Immature natural killer cell (primary cell): Measurements from ENCODE around the gene METAP1D. TPM values are rescaled to one million over a fixed set of nuclear protein-coding genes. Genes with fewer than 3 reads are reported as not detected.
"Not testable (repeated sequence)": the region's sequence is repeated elsewhere in the genome, so short reads cannot be mapped to it uniquely, and the experiment has no call there.

Source experiments
- DNase-seq, 3 donors: peaks; one replicate each; pipeline ENCODE4 v3.0.0; 2022; ENCODE audit warnings: mixed read lengths in 1 of 3
- H3K27ac Mint-ChIP-seq, 6 donors: one replicate each; pipeline ENCODE4 v1.8.0; 2020; ENCODE audit warnings: mixed read lengths in 6 of 6, mild to moderate bottlenecking in 5 of 6, inconsistent platforms in 4 of 6, moderate library complexity in 3 of 6
- H3K27me3 Mint-ChIP-seq, 3 donors: one replicate each; pipeline ENCODE4 v1.8.0; 2020 to 2021; ENCODE audit warnings: low read depth in 3 of 3, mild to moderate bottlenecking in 3 of 3, mixed read lengths in 3 of 3, moderate library complexity in 3 of 3, inconsistent platforms in 1 of 3
- H3K36me3 Mint-ChIP-seq, 3 donors: one replicate each; pipeline ENCODE4 v1.8.0; 2020; ENCODE audit warnings: mixed read lengths in 3 of 3, inconsistent platforms in 2 of 3, mild to moderate bottlenecking in 2 of 3
- H3K4me1 Mint-ChIP-seq, 2 donors: one replicate each; pipeline ENCODE4 v1.8.0; 2020; ENCODE audit warnings: inconsistent platforms in 2 of 2, mild to moderate bottlenecking in 2 of 2, mixed read lengths in 2 of 2, moderate library complexity in 1 of 2
- H3K4me3 Mint-ChIP-seq, 5 donors: one replicate each; pipeline ENCODE4 v1.8.0; 2020; ENCODE audit warnings: mild to moderate bottlenecking in 5 of 5, mixed read lengths in 5 of 5, inconsistent platforms in 3 of 5, moderate library complexity in 3 of 5
- H3K9me3 Mint-ChIP-seq, 6 donors: one replicate each; pipeline ENCODE4 v1.8.0; 2020; ENCODE audit warnings: mild to moderate bottlenecking in 6 of 6, mixed read lengths in 6 of 6, inconsistent platforms in 4 of 6, moderate library complexity in 3 of 6
- polyA plus RNA-seq, 3 donors: library from polyadenylated mRNA; unstranded; fragments of 300-500 nt; fragmentation: Illumina TruSeq; gene quantifications; one replicate each; pipeline ENCODE4 v1.2.3, GENCODE V29; 2021

The METAP1D gene
- polyA plus RNA-seq, 3 donors from 2014 or later: 0.46 to 2.2 TPM; not detected in 1

DNA sequence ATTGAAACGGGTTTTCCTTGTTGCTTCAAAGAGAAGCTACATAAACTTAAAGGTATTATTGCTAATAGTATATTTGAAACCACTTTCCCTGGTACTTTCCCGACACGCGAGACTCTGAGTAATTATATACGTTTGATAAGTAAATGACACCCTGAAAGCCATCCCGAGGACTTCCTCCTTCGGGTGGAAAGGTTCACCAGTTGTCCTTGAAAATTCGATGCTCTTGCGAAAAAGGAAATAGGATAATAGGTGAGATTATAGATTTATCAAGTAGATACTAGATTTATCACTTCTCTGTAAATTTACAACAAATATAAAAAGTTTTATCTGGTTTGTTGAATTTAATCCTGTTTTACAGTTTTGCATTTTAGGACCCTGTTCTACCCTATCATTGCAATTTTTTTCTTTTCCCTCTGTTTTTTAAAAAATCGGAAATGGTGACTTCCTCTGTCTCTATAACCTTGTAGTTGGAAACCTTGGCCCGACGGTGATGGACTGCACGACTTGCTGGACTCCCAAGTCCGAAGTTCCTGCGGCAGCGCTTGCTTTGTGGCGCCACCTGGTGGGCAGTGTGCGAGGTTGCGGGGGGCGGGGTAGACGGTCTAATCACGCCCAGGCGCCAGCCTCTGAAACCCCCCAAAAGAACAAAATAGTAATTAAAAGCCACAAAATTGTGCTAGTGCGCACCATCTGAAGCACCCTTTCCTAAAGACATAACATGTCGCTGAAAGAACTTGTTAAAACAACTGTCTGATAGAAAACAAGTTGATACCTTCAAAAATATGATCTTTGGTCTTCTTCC, 103.9 kb downstream of the METAP1D start:
- Mint-ChIP-seq H3K9me3 (peaks cover 0 to 2% (median 0%) of the 10 kb centered on the region in 6 donors), H3K4me1 (peaks cover 50 to 72% of the 10 kb centered on the region in 2 donors)

GRCh38 chr2:172105471-172106107, 105.8 kb downstream of the METAP1D start:
- no peak overlapping the region for H3K27ac Mint-ChIP-seq
- H3K4me1 Mint-ChIP-seq: peaks cover 51 to 68% of the 10 kb centered on the region in 2 donors
- peaks cover 41 to 81% (median 72%) of the 10 kb centered on the region in 3 donors for H3K27me3 Mint-ChIP-seq

More for the DNA sequence above, 103.9 kb downstream of the METAP1D start:
- Mint-ChIP-seq H3K36me3 (peaks cover 0 to under 1% (median 0%) of the 10 kb centered on the region in 3 donors), H3K4me3 (peak overlapping the region; percentile 77 to 93 (median 88)), H3K27ac (peak overlapping the region in 5 of 6 donors; percentile 12 to 89 (median 85)), H3K27me3 (peaks cover 38 to 85% (median 67%) of the 10 kb centered on the region in 3 donors)
- peak; percentile 66 to 71 (median 70) for DNase-seq

GRCh38 chr2:172106108-172106961, 106.6 kb downstream of the METAP1D start:
- DNase-seq: peak in 2 of 3 donors; percentile 27 to 51
- Mint-ChIP-seq H3K36me3 (no peaks in the 10 kb centered on the region), H3K4me3 (peak overlapping the region in 2 of 5 donors; percentile 14 to 72), H3K27me3 (peaks cover 37 to 79% (median 67%) of the 10 kb centered on the region in 3 donors), H3K9me3 (no peaks in the 10 kb centered on the region), H3K27ac (no peak overlapping the region), H3K4me1 (peaks cover 45 to 60% of the 10 kb centered on the region in 2 donors)

More at GRCh38 chr2:172105471-172106107, 105.8 kb downstream of the METAP1D start:
- Mint-ChIP-seq H3K9me3 (peaks cover 0 to 2% (median 0%) of the 10 kb centered on the region in 6 donors), H3K36me3 (no peaks in the 10 kb centered on the region), H3K4me3 (peak overlapping the region in 1 of 5 donors; percentile 72)
- DNase-seq: no peak

GRCh38 chr2:172107690-172108586, 108.2 kb downstream of the METAP1D start:
- H3K27ac Mint-ChIP-seq: no peak overlapping the region
- no peaks in the 10 kb centered on the region for H3K36me3 Mint-ChIP-seq
- no peaks in the 10 kb centered on the region for H3K9me3 Mint-ChIP-seq
- peak overlapping the region in 3 of 5 donors; percentile 18 to 43 (median 38) for H3K4me3 Mint-ChIP-seq
- peaks cover 33 to 44% of the 10 kb centered on the region in 2 donors for H3K4me1 Mint-ChIP-seq
- DNase-seq: no peak
- H3K27me3 Mint-ChIP-seq: peaks cover 28 to 72% (median 54%) of the 10 kb centered on the region in 3 donors

- Mint-ChIP-seq H3K4me3 (peak overlapping the region in 2 of 5 donors; percentile 5 to 33), H3K27ac (no peak overlapping the region), H3K9me3 (no peaks in the 10 kb centered on the region), H3K36me3 (no peaks in the 10 kb centered on the region), H3K4me1 (peaks cover 26 to 38% of the 10 kb centered on the region in 2 donors), H3K27me3 (peaks cover 24 to 66% (median 53%) of the 10 kb centered on the region in 3 donors)
- DNase-seq: no peak
These were observed 108.8 kb downstream of the METAP1D start for GRCh38 chr2:172108587-172108930.

- H3K27ac Mint-ChIP-seq: peak overlapping the region in 1 of 6 donors; percentile 49
- peaks cover 20 to 29% of the 10 kb centered on the region in 2 donors for H3K4me1 Mint-ChIP-seq
- peaks cover 16 to 57% (median 46%) of the 10 kb centered on the region in 3 donors for H3K27me3 Mint-ChIP-seq
- H3K4me3 Mint-ChIP-seq: peak overlapping the region in 1 of 5 donors; percentile 57
- no peaks in the 10 kb centered on the region for H3K9me3 Mint-ChIP-seq
- H3K36me3 Mint-ChIP-seq: no peaks in the 10 kb centered on the region
- DNase-seq: no peak
These were observed 109.7 kb downstream of the METAP1D start for GRCh38 chr2:172109256-172109987.

DNA sequence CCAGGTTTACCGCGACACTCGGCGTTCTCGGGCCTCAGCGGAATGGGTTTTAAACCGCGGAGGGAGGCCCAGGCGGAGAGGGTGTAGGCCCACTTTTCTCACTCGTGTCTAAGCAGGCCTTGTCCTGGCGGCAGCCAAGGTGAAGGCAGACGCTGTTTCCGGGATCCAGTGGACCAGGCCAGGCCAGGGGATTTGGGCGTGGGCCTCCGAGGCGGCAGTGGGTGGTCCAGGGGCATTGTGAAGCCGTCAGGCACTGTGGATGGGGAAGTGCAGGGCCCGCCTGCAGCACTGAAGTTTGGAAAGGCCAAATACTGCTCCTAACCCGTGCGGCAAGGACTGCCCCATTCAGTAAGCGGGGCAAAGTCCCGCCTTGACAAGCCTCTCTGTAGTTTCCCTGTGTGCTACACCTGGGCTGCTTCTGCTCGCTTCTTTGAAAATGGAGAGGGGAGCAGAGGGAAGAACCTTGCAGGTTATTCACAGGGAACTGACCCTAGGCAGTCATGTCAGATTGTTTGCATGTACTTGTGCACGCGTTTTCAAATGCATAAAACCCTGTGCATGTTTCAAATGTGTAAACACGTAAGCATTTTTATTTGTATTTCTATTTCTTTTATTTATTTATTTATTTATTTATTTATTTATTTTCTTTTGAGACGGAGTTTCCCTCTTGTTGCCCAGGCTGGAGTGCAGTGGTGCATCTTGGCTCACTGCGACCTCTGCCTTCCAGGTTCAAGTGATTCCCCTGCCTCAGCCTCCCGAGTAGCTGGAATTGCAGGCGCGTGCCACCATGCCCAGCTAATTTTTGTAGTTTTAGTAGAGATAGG, 110.4 kb downstream of the METAP1D start:
- peak overlapping the region in 1 of 5 donors; percentile 57 for H3K4me3 Mint-ChIP-seq
- H3K9me3 Mint-ChIP-seq: no peaks in the 10 kb centered on the region
- H3K36me3 Mint-ChIP-seq: no peaks in the 10 kb centered on the region
- no peak for DNase-seq
- H3K27me3 Mint-ChIP-seq: peaks cover 16 to 52% (median 44%) of the 10 kb centered on the region in 3 donors
- no peak overlapping the region for H3K27ac Mint-ChIP-seq
- peaks cover 20 to 26% of the 10 kb centered on the region in 2 donors for H3K4me1 Mint-ChIP-seq

DNA sequence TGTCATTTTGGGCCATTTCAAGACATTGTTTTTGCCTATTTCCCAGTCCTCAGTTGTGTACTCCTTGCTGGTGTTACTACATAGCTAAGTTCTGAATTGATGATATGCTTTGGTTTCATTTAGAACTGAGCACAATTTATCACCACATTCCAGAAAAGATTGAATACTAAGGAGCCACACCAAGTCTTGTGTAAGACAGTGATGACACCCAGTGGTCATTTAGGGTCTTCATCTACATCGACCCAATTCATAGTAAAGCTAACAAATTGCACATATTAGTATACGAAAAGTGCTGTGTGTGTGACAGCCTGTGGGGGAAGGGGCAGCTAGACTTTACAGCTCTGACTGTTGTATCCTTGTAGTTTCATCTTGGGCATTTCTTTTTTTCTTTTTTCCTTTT, 113.9 kb downstream of the METAP1D start:
- Mint-ChIP-seq H3K4me1 (peaks cover 0 to 5% of the 10 kb centered on the region in 2 donors), H3K27ac (no peak overlapping the region), H3K4me3 (no peak overlapping the region), H3K9me3 (no peaks in the 10 kb centered on the region), H3K36me3 (no peaks in the 10 kb centered on the region), H3K27me3 (peaks cover 5 to 31% (median 22%) of the 10 kb centered on the region in 3 donors)
- no peak for DNase-seq

DNA sequence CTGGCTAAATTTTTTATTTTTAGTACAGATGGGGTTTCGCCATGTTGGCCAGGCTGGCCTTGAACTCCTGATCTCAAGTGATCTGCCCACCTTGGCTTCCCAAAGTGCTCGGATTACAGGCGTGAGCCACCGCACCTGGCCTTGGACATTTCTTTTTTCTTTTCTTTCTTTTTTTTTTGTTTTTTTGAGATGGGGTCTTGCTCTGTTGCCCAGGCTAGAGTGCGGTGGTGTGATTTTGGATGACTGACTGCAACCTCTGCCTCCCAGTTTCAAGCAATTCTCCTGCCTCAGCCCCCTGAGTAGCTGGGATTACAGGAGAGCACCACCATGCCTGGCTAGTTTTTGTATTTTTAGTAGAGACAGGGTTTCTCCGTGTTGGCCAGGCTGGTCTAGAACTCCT, 114.4 kb downstream of the METAP1D start:
- H3K27ac Mint-ChIP-seq, H3K36me3 Mint-ChIP-seq, H3K4me3 Mint-ChIP-seq, H3K9me3 Mint-ChIP-seq, DNase-seq, H3K4me1 Mint-ChIP-seq: not testable (repeated sequence)
- H3K27me3 Mint-ChIP-seq: peaks cover 5 to 35% (median 24%) of the 10 kb centered on the region in 3 donors

DNA sequence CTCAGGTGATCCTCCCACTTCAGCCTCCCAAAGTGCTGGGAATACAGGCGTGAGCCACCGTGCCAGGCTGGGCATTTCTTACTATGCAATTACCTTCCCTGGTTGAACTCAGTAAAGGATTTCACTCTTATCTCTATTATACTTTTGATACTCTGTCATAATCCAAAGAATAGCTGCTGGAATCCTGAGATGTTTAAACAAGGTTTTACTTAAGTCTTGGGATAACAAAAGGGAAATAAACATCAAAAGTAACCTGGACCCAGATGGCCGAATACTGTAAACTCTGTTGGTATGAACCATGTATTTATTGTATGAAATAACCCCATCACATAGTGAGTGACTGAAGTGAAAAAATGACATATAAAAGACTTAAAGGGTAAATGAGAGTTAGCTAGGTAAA, 114.8 kb downstream of the METAP1D start:
- Mint-ChIP-seq H3K4me3 (no peak overlapping the region), H3K27ac (no peak overlapping the region), H3K9me3 (no peaks in the 10 kb centered on the region), H3K27me3 (peaks cover 4 to 31% (median 21%) of the 10 kb centered on the region in 3 donors), H3K4me1 (peaks cover 0 to 5% of the 10 kb centered on the region in 2 donors), H3K36me3 (no peaks in the 10 kb centered on the region)
- no peak for DNase-seq

DNA sequence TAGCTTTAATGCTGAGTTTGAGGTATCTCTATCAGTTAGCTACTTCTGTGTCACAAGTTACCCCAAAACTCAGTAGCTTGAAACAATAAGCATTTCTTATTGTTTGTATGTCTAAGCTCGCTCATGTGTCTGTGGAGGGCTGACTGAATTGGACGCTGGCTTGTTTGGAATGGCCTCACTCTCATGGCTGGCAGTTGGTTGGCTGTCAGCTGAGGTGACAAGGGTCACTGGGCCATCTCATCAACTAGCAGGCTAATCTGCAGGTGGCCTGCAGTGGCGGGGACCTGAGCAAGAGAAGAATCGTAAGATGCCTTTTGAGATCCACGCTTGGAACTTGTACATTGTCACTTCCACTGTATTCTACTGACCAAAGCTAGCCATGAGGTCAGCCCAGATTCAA, 116.4 kb downstream of the METAP1D start:
- Mint-ChIP-seq H3K4me3 (no peak overlapping the region), H3K36me3 (no peaks in the 10 kb centered on the region), H3K27ac (no peak overlapping the region), H3K27me3 (peaks cover 0 to 24% (median 13%) of the 10 kb centered on the region in 3 donors), H3K4me1 (no peaks in the 10 kb centered on the region), H3K9me3 (no peaks in the 10 kb centered on the region)
- no peak for DNase-seq
